Measurements from ENCODE around the gene CHCHD2. TPM values are rescaled to one million over a fixed set of nuclear protein-coding genes. Genes with fewer than 3 reads are reported as not detected.
A peak's percentile ranks its signal among the peaks of the same experiment; 100 is the strongest.
"Not testable (repeated sequence)": the region's sequence is repeated elsewhere in the genome, so short reads cannot be mapped to it uniquely, and the experiment has no call there.

CHCHD2 gene
- total RNA-seq, 8 experiments from 2014 or later, result 1.4 to 572 (median 255) TPM

GRCh38 chr7:56079450-56080185, 26.7 kb downstream of the CHCHD2 start:
- H3K27ac ChIP-seq, result peak overlapping the region in 1 of 2 donors; percentile 62
- in situ Hi-C loops (cut with MboI; ENCODE audit: low pct_unique_long_range_greater_than_20kb in 2 of 9, low sequenced_read_pairs in 9 of 9, unreplicated experiment in 9 of 9), result loop anchor here in 1 of 9 experiments (25.0 kb wide), 1 partner anchor 442 kb away; no protein-coding TSS in a partner anchor
- ATAC-seq (replicated peaks in 6 of 8), result peak in 6 of 8 experiments; percentile 37 to 84 (median 65)

GRCh38 chr7:56078196-56078595, 28.1 kb downstream of the CHCHD2 start:
- no peak overlapping the region for H3K4me3 ChIP-seq
- H3K27ac ChIP-seq, result no peak overlapping the region
- in situ Hi-C loops (cut with MboI; ENCODE audit: low pct_unique_long_range_greater_than_20kb in 2 of 9, low sequenced_read_pairs in 9 of 9, unreplicated experiment in 9 of 9), result loop anchor here in 1 of 9 experiments (25.0 kb wide), 1 partner anchor 441 kb away; no protein-coding TSS in a partner anchor
- no peaks in the 10 kb centered on the region for H3K4me1 ChIP-seq (replicated peaks in 1 of 2)
- WGBS, 10 experiments, result 100% methylated on average over 1 to 3 of the region's 16 CpGs; no CpG with 5 or more reads in 8 of the 10 experiments
- ATAC-seq (replicated peaks in 6 of 8), result no peak

More at GRCh38 chr7:56079450-56080185, 26.7 kb downstream of the CHCHD2 start:
- Histone ChIP-seq H3K4me1 (replicated peaks in 1 of 2) (no peaks in the 10 kb centered on the region), H3K4me3 (no peak overlapping the region)
- WGBS, 10 experiments, result 10 to 100% (median 85%) methylated on average over 1 to 9 of the region's 12 CpGs; no CpG with 5 or more reads in 1 of the 10 experiments

GRCh38 chr7:56077681-56078080, 28.6 kb downstream of the CHCHD2 start:
- no peak for ATAC-seq (replicated peaks in 6 of 8)
- Histone ChIP-seq H3K27ac (no peak overlapping the region), H3K4me3 (no peak overlapping the region), H3K4me1 (replicated peaks in 1 of 2) (no peaks in the 10 kb centered on the region)
- WGBS, 10 experiments, result 100% methylated on average over 1 to 2 of the region's 3 CpGs; no CpG with 5 or more reads in 6 of the 10 experiments
- in situ Hi-C loops (cut with MboI; ENCODE audit: low pct_unique_long_range_greater_than_20kb in 2 of 9, low sequenced_read_pairs in 9 of 9, unreplicated experiment in 9 of 9), result loop anchor here in 1 of 9 experiments (25.0 kb wide), 1 partner anchor 440 kb away; no protein-coding TSS in a partner anchor

GRCh38 chr7:56074371-56074791, 31.9 kb downstream of the CHCHD2 start:
- Histone ChIP-seq H3K27ac (peak overlapping the region in 1 of 2 donors; percentile 52), H3K4me1 (replicated peaks in 1 of 2) (no peaks in the 10 kb centered on the region), H3K4me3 (no peak overlapping the region)
- ATAC-seq (replicated peaks in 6 of 8), result peak; percentile 75 to 99 (median 92)
- in situ Hi-C loops (cut with MboI; ENCODE audit: low pct_unique_long_range_greater_than_20kb in 2 of 9, low sequenced_read_pairs in 9 of 9, unreplicated experiment in 9 of 9), result loop anchor here in 1 of 9 experiments (25.0 kb wide), 1 partner anchor 437 kb away; no protein-coding TSS in a partner anchor
- 0 to 63% (median 30%) methylated on average over 1 to 16 of the region's 19 CpGs; no CpG with 5 or more reads in 2 of the 10 experiments for WGBS, 10 experiments

- 80 to 100% (median 97%) methylated on average over 1 to 9 of the region's 13 CpGs; no CpG with 5 or more reads in 4 of the 10 experiments for WGBS, 10 experiments
- H3K27ac ChIP-seq; ATAC-seq (replicated peaks in 6 of 8); H3K4me1 ChIP-seq (replicated peaks in 1 of 2); H3K4me3 ChIP-seq: not testable (repeated sequence)
- in situ Hi-C loops (cut with MboI; ENCODE audit: low pct_unique_long_range_greater_than_20kb in 2 of 9, low sequenced_read_pairs in 9 of 9, unreplicated experiment in 9 of 9), result loop anchor here in 1 of 9 experiments (25.0 kb wide), 1 partner anchor 429 kb away; no protein-coding TSS in a partner anchor
These were observed 39.9 kb downstream of the CHCHD2 start for GRCh38 chr7:56066376-56066775.

- Histone ChIP-seq H3K4me3 (peak within 1 kb of the TSS; percentile 59 to 94 (median 62)), H3K27ac (peak within 1 kb of the TSS; percentile 70 to 83), H3K4me1 (replicated peaks in 1 of 2) (peaks cover 3 to 5% of the 10 kb centered on the region in 2 donors)
- ATAC-seq (replicated peaks in 6 of 8), result peak; percentile 85 to 97 (median 96)
- in situ Hi-C loops (cut with MboI; ENCODE audit: low pct_unique_long_range_greater_than_20kb in 2 of 9, low sequenced_read_pairs in 9 of 9, unreplicated experiment in 9 of 9), result loop anchor here in 1 of 9 experiments (25.0 kb wide), 1 partner anchor 427 kb away; no protein-coding TSS in a partner anchor
- WGBS, 10 experiments, result 0 to 20% (median 4%) methylated on average over 2 to 24 of the region's 49 CpGs
These were observed 42.2 kb downstream of the CHCHD2 start, which contains the start of gene SUMF2 for GRCh38 chr7:56063882-56064625. SUMF2 (plus strand) TSS chr7:56064286; CDS start chr7:56064312, 26 bp downstream.

GRCh38 chr7:56063500-56063881, 42.8 kb downstream of the CHCHD2 start:
- Histone ChIP-seq H3K27ac (peak overlapping the region in 1 of 2 donors; percentile 83), H3K4me1 (replicated peaks in 1 of 2) (peaks cover 3 to 5% of the 10 kb centered on the region in 2 donors), H3K4me3 (peak overlapping the region in 1 of 5 donors; percentile 59)
- in situ Hi-C loops (cut with MboI; ENCODE audit: low pct_unique_long_range_greater_than_20kb in 2 of 9, low sequenced_read_pairs in 9 of 9, unreplicated experiment in 9 of 9), result loop anchor here in 1 of 9 experiments (25.0 kb wide), 1 partner anchor 426 kb away; no protein-coding TSS in a partner anchor
- ATAC-seq (replicated peaks in 6 of 8), result no peak
- WGBS, 10 experiments, result 48 to 94% (median 76%) methylated on average over 3 to 7 of the region's 7 CpGs

GRCh38 chr7:56062382-56062781, 43.9 kb downstream of the CHCHD2 start:
- WGBS, 10 experiments, result 44 to 100% (median 86%) methylated on average over 1 to 2 of the region's 2 CpGs; no CpG with 5 or more reads in 2 of the 10 experiments
- Histone ChIP-seq H3K4me3 (no peak overlapping the region), H3K27ac (no peak overlapping the region), H3K4me1 (replicated peaks in 1 of 2) (peaks cover 3 to 5% of the 10 kb centered on the region in 2 donors)
- no peak for ATAC-seq (replicated peaks in 6 of 8)
- in situ Hi-C loops (cut with MboI; ENCODE audit: low pct_unique_long_range_greater_than_20kb in 2 of 9, low sequenced_read_pairs in 9 of 9, unreplicated experiment in 9 of 9), result loop anchor here in 1 of 9 experiments (25.0 kb wide), 1 partner anchor 425 kb away; no protein-coding TSS in a partner anchor

- no peak overlapping the region for H3K27ac ChIP-seq
- no peak for ATAC-seq (replicated peaks in 6 of 8)
- H3K4me3 ChIP-seq, result no peak overlapping the region
- WGBS, 10 experiments, result 70 to 100% (median 80%) methylated on average over 1 to 2 of the region's 2 CpGs; no CpG with 5 or more reads in 1 of the 10 experiments
- H3K4me1 ChIP-seq (replicated peaks in 1 of 2), result peaks cover 19% of the 10 kb centered on the region in 2 donors
- in situ Hi-C loops (cut with MboI; ENCODE audit: low pct_unique_long_range_greater_than_20kb in 2 of 9, low sequenced_read_pairs in 9 of 9, unreplicated experiment in 9 of 9), result loop anchor here in 1 of 9 experiments (25.0 kb wide), 1 partner anchor 417 kb away; no protein-coding TSS in a partner anchor
These were observed 52.3 kb downstream of the CHCHD2 start for GRCh38 chr7:56053993-56054392.

- in situ Hi-C loops (cut with MboI; ENCODE audit: low pct_unique_long_range_greater_than_20kb in 2 of 9, low sequenced_read_pairs in 9 of 9, unreplicated experiment in 9 of 9), result loop anchor here in 1 of 9 experiments (25.0 kb wide), 1 partner anchor 416 kb away; no protein-coding TSS in a partner anchor
These were observed 52.9 kb downstream of the CHCHD2 start for GRCh38 chr7:56053379-56053778.

More at GRCh38 chr7:56053379-56053778, 52.9 kb downstream of the CHCHD2 start:
- Histone ChIP-seq H3K4me3 (no peak overlapping the region), H3K4me1 (replicated peaks in 1 of 2) (peaks cover 19% of the 10 kb centered on the region in 2 donors), H3K27ac (no peak overlapping the region)
- no peak for ATAC-seq (replicated peaks in 6 of 8)
- WGBS, 10 experiments, result 62 to 100% (median 86%) methylated on average over 1 to 8 of the region's 9 CpGs; no CpG with 5 or more reads in 2 of the 10 experiments
